Measurements from ENCODE around the gene GRK6. TPM values are rescaled to one million over a fixed set of nuclear protein-coding genes. Genes with fewer than 3 reads are reported as not detected.

The GRK6 gene
- total and polyA plus RNA-seq, 9 of the 15 experiments (the other 6 are each of a cell fraction or from before 2014, with no cell fraction given): 0.63 to 122 (median 44.5) TPM

DNA sequence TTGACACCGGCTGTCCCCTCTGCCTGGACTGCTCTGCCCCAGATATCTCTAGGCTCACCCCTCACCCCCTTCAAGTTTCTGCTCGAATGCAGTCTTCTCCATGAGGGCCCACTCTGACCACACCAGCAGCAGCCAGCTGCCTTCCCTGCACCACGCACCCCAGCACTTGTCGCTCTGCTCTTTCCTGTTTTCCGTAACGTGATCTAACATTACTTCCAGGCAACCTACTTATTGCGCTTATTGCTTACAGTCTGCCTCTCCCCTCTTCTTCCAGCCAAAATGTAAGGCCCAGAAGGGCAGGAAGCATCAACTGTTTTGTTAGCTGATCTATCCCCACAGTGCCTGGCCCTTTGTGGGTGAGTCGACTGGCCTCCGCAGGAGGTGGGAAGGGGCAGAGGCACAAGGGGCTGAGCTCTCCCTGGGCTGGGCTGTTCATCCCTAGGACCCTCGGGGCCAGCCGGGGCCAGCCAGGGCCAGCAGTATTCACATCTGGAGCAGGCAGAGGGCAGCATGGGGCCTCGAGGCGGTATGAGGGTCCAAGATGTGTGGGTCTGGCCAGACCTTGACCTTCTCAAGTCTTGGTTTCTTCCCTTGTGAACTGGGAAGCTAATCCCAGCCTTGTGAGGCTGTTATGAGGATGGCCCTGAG, 58.5 kb downstream of the GRK6 start:
- ATAC-seq (peak; percentile 25), DNase-seq (ENCODE audit: extremely low read depth in 1 of 4, low spot score in 3 of 4) (no peak), FAIRE-seq (no peak)
- no peak overlapping the region for H3K4me2 ChIP-seq (ENCODE audit: insufficient read depth, low read length)
- peak overlapping the region in 1 of 2 experiments; percentile 76; a peak in 2 of 4 replicates for H3K9ac ChIP-seq (ENCODE audit: insufficient read depth in 1 of 2, low read depth in 2 of 2, low read length in 2 of 2)
- no TSS peak for BruUV-seq (replicated peaks)
- H3K4me1 ChIP-seq (replicated peaks in 1 of 2; ENCODE audit: control insufficient read depth in 2 of 2, insufficient read depth in 2 of 2, low read length in 2 of 2): peaks cover under 1 to 36% of the 10 kb centered on the region in 2 experiments; a peak in 3 of 5 replicates
- H3K27ac ChIP-seq (ENCODE audit: extremely low read depth, low read depth, low read length): no peak overlapping the region
- no peaks in the 10 kb centered on the region for H3K27me3 ChIP-seq (ENCODE audit: control insufficient read depth in 2 of 2, insufficient read depth in 2 of 2, low read length in 2 of 2)
- no peaks in the 10 kb centered on the region for H3K79me2 ChIP-seq (ENCODE audit: control insufficient read depth, insufficient read depth, low read length)
- WGBS (ENCODE audit: insufficient coverage, low coverage, missing lambda C conversion rate): 71% methylated on average over 13 of the region's 13 CpGs
- ChIA-PET CTCF (ENCODE audit: low intra/inter-chr PET ratio) (no interaction called here), POLR2A (interaction anchor here (0.6 to 2.4 kb wide), 6 partner anchors 8 to 403 kb away, joined by 3 to 14 read pairs (median 4); no protein-coding TSS in a partner anchor)
- H3K36me3 ChIP-seq (ENCODE audit: control insufficient read depth, insufficient read depth, low read length): peaks cover 64% of the 10 kb centered on the region; the same call in 2 of the 3 replicates
- in situ Hi-C loops (cut with MboI) (no loop called here), intact Hi-C loops (cut with micrococcal nuclease) (no loop called here)
- TF ChIP-seq POLR2B (IDR thresholded peaks at IDR 0.05; ENCODE audit: low read depth, partially characterized antibody) (peak; percentile 45), POLR2AphosphoS2 (IDR thresholded peaks at IDR 0.05; ENCODE audit: low read length) (peak; percentile 84; the same call in 1 of the 2 replicates), MYNN (IDR thresholded peaks at IDR 0.05) (peak; percentile 67; the same call in 1 of the 2 replicates), MYNN (CRISPR knock-in tag; IDR thresholded peaks at IDR 0.05) (no peak), POLR2A (conservative IDR thresholded peaks at IDR 0.05) (peak; percentile 45; the same call in 1 of the 2 replicates), SUPT5H (IDR thresholded peaks at IDR 0.05) (peak; percentile 5), ELF1 (tag; IDR thresholded peaks at IDR 0.05) (no peak), POLR2G (IDR thresholded peaks at IDR 0.05; ENCODE audit: low read depth, low read length) (peak; percentile 45; the same call in 1 of the 2 replicates)
- TF ChIP-seq, protein P1, sequence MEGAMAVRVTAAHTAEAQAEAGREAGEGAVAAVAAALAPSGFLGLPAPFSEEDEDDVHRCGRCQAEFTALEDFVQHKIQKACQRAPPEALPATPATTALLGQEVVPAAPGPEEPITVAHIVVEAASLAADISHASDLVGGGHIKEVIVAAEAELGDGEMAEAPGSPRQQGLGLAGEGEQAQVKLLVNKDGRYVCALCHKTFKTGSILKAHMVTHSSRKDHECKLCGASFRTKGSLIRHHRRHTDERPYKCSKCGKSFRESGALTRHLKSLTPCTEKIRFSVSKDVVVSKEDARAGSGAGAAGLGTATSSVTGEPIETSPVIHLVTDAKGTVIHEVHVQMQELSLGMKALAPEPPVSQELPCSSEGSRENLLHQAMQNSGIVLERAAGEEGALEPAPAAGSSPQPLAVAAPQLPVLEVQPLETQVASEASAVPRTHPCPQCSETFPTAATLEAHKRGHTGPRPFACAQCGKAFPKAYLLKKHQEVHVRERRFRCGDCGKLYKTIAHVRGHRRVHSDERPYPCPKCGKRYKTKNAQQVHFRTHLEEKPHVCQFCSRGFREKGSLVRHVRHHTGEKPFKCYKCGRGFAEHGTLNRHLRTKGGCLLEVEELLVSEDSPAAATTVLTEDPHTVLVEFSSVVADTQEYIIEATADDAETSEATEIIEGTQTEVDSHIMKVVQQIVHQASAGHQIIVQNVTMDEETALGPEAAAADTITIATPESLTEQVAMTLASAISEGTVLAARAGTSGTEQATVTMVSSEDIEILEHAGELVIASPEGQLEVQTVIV (CRISPR knock-in tag; IDR thresholded peaks at IDR 0.05; ENCODE audit: borderline replicate concordance): no peak
- TF ChIP-seq, protein P2, sequence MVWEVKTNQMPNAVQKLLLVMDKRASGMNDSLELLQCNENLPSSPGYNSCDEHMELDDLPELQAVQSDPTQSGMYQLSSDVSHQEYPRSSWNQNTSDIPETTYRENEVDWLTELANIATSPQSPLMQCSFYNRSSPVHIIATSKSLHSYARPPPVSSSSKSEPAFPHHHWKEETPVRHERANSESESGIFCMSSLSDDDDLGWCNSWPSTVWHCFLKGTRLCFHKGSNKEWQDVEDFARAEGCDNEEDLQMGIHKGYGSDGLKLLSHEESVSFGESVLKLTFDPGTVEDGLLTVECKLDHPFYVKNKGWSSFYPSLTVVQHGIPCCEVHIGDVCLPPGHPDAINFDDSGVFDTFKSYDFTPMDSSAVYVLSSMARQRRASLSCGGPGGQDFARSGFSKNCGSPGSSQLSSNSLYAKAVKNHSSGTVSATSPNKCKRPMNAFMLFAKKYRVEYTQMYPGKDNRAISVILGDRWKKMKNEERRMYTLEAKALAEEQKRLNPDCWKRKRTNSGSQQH (CRISPR knock-in tag; IDR thresholded peaks at IDR 0.05): 0 out of 2 replicates have a peak, but pooled peaks have one; percentile 10
- TF ChIP-seq, protein P3, sequence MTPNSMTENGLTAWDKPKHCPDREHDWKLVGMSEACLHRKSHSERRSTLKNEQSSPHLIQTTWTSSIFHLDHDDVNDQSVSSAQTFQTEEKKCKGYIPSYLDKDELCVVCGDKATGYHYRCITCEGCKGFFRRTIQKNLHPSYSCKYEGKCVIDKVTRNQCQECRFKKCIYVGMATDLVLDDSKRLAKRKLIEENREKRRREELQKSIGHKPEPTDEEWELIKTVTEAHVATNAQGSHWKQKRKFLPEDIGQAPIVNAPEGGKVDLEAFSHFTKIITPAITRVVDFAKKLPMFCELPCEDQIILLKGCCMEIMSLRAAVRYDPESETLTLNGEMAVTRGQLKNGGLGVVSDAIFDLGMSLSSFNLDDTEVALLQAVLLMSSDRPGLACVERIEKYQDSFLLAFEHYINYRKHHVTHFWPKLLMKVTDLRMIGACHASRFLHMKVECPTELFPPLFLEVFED (CRISPR knock-in tag; conservative IDR thresholded peaks at IDR 0.05): peak; percentile 85
- H3K4me3 ChIP-seq: no peak overlapping the region
- H2AFZ ChIP-seq (ENCODE audit: low read depth, low read length): no peak overlapping the region
- no peaks in the 10 kb centered on the region for H4K20me1 ChIP-seq (replicated peaks; ENCODE audit: control insufficient read depth, insufficient read depth, low read length)
- H3K9me3 ChIP-seq (replicated peaks; ENCODE audit: control insufficient read depth, insufficient read depth, low read depth, low read length): no peaks in the 10 kb centered on the region
- no peaks in the 10 kb centered on the region for H3K9me1 ChIP-seq (ENCODE audit: control insufficient read depth, insufficient read depth, low read length)

Measured in K562 (cell line).